ENCODE measurements around the gene ZMYND11. TPM values are rescaled to one million over a fixed set of nuclear protein-coding genes. Genes with fewer than 3 reads are reported as not detected.

ZMYND11 gene
- total and polyA plus RNA-seq, 8 donors: 20.5 to 51.4 (median 38.6) TPM

DNA sequence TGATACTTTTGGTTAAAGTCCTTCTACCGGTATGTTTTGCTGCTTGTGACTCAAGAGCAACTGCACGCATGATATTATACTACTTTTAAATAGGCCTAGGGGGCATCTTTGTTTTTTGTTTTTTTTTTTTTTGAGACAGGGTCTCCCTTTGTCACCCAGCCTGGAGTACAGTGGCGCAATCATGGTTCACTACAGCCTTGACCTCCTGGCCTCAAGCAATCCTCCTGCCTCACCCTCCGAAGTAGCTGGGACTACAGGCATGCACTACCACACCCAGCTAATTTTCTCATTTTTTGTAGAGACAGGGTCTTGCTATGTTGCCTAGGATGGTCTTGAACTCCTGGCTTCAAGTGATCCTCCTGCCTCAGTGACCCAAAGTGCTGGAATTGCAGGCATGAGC lies 80.2 kb downstream of the ZMYND11 start:
- Histone ChIP-seq H3K27ac (no peak overlapping the region), H3K9me3 (no peaks in the 10 kb centered on the region), H3K36me3 (peaks cover 0 to 11% (median 0%) of the 10 kb centered on the region in 3 donors), H3K4me3 (no peak overlapping the region), H3K4me1 (no peaks in the 10 kb centered on the region), H3K27me3 (no peaks in the 10 kb centered on the region)
- ATAC-seq (no peak), FAIRE-seq (no peak), DNase-seq (no peak)
- intact Hi-C loops (cut with DNase I): no loop called here
- TF ChIP-seq, protein P1, sequence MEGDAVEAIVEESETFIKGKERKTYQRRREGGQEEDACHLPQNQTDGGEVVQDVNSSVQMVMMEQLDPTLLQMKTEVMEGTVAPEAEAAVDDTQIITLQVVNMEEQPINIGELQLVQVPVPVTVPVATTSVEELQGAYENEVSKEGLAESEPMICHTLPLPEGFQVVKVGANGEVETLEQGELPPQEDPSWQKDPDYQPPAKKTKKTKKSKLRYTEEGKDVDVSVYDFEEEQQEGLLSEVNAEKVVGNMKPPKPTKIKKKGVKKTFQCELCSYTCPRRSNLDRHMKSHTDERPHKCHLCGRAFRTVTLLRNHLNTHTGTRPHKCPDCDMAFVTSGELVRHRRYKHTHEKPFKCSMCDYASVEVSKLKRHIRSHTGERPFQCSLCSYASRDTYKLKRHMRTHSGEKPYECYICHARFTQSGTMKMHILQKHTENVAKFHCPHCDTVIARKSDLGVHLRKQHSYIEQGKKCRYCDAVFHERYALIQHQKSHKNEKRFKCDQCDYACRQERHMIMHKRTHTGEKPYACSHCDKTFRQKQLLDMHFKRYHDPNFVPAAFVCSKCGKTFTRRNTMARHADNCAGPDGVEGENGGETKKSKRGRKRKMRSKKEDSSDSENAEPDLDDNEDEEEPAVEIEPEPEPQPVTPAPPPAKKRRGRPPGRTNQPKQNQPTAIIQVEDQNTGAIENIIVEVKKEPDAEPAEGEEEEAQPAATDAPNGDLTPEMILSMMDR (IDR thresholded peaks at IDR 0.05): no peak
- WGBS, 2 donors: 94 to 96% methylated on average over 4 of the region's 4 CpGs

GRCh38 chr10:218798-219197 lies 83.5 kb downstream of the ZMYND11 start:
- FAIRE-seq (no peak), ATAC-seq (peak in 2 of 4 donors; percentile 12 to 25), DNase-seq (no peak)
- intact Hi-C loops (cut with DNase I): no loop called here
- Histone ChIP-seq H3K27ac (no peak overlapping the region), H3K27me3 (no peaks in the 10 kb centered on the region), H3K9me3 (no peaks in the 10 kb centered on the region), H3K36me3 (peaks cover 0 to 7% (median 0%) of the 10 kb centered on the region in 3 donors), H3K4me1 (no peaks in the 10 kb centered on the region), H3K4me3 (no peak overlapping the region)
- TF ChIP-seq, protein P1 (IDR thresholded peaks at IDR 0.05): no peak
- WGBS, 2 donors: 87 to 90% methylated on average over 1 of the region's 1 CpG

GRCh38 chr10:219731-220472 lies 84.6 kb downstream of the ZMYND11 start:
- no peaks in the 10 kb centered on the region for H3K9me3 ChIP-seq
- ATAC-seq (no peak), DNase-seq (no peak), FAIRE-seq (no peak)
- H3K27me3 ChIP-seq: no peaks in the 10 kb centered on the region
- peaks cover 0 to 3% (median 0%) of the 10 kb centered on the region in 3 donors for H3K4me1 ChIP-seq
- WGBS, 2 donors: 64 to 70% methylated on average over 2 of the region's 2 CpGs
- intact Hi-C loops (cut with DNase I): no loop called here
- H3K36me3 ChIP-seq: peaks cover 0 to 7% (median 0%) of the 10 kb centered on the region in 3 donors
- TF ChIP-seq, protein P1 (IDR thresholded peaks at IDR 0.05): no peak
- no peak overlapping the region for H3K4me3 ChIP-seq
- no peak overlapping the region for H3K27ac ChIP-seq

GRCh38 chr10:224571-224970 lies 89.3 kb downstream of the ZMYND11 start:
- DNase-seq (no peak), ATAC-seq (peak in 3 of 4 donors; percentile 42 to 70 (median 66)), FAIRE-seq (no peak)
- H3K27ac ChIP-seq: no peak overlapping the region
- no peaks in the 10 kb centered on the region for H3K27me3 ChIP-seq
- H3K4me1 ChIP-seq: peaks cover 0 to 5% (median 0%) of the 10 kb centered on the region in 3 donors
- no peak overlapping the region for H3K4me3 ChIP-seq
- no peaks in the 10 kb centered on the region for H3K9me3 ChIP-seq
- intact Hi-C loops (cut with DNase I): no loop called here
- H3K36me3 ChIP-seq: no peaks in the 10 kb centered on the region
- WGBS, 2 donors: 49 to 54% methylated on average over 3 of the region's 3 CpGs
- TF ChIP-seq, protein P1 (IDR thresholded peaks at IDR 0.05): no peak

DNA sequence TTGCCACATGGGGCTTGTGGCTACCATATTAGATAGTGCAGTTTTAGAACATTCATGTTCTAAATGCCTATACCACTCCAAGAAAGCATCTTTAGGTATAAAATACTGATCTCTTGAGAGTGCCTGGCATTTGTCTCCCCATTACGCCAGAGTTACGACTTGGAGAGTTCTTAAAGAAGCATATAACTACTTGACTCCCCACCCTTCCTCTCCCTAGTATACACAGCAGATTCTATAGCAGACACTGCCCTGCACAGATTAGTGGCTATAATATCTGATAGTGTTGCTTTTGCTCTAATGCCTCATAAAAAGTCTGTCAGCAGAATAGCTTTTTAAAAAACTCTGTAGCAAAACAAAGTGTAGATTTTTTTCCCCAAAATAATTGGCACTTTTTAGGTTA lies 90.8 kb downstream of the ZMYND11 start:
- DNase-seq (no peak), ATAC-seq (no peak), FAIRE-seq (no peak)
- TF ChIP-seq, protein P1 (IDR thresholded peaks at IDR 0.05): no peak
- Histone ChIP-seq H3K27me3 (no peaks in the 10 kb centered on the region), H3K9me3 (no peaks in the 10 kb centered on the region), H3K36me3 (no peaks in the 10 kb centered on the region), H3K27ac (no peak overlapping the region), H3K4me1 (peaks cover 0 to 5% (median 0%) of the 10 kb centered on the region in 3 donors), H3K4me3 (no peak overlapping the region)
- 99 to 100% methylated on average over 2 of the region's 2 CpGs for WGBS, 2 donors
- intact Hi-C loops (cut with DNase I): no loop called here

Data from pancreas (tissue), 10 donors.